HL-60 (cell line): ENCODE data around the gene VPS26A.

Experiments
- DNase-seq, 2 experiments: peaks; one replicate each; pipeline ENCODE4 v3.0.0-alpha.2; 2010 to 2020; ENCODE audit warnings: low read depth in 1 of 2, low spot score in 1 of 2
- H3K27ac ChIP-seq: fragments of 250-450 bp; sonication (Bioruptor Pico); replicated peaks from 2 replicates; pipeline ENCODE4 v1.5.1; 2020; ENCODE audit warnings: mild to moderate bottlenecking, moderate library complexity
- H3K27me3 ChIP-seq: fragments of 250-450 bp; sonication (Bioruptor Pico); 2 replicates; pipeline ENCODE4 v1.5.1; 2021; ENCODE audit warnings: mild to moderate bottlenecking, moderate library complexity; ENCODE audit not compliant: insufficient read depth, poor library complexity, severe bottlenecking
- H3K4me3 ChIP-seq: replicated peaks from 2 replicates; pipeline ENCODE4 v1.5.1; 2011; ENCODE audit warnings: mild to moderate bottlenecking, control low read depth, low read length; ENCODE audit not compliant: insufficient read depth
- GABPA ChIP-seq: IDR thresholded peaks from 2 replicates; pipeline ENCODE4 v1.6.1; 2012; ENCODE audit warnings: low read depth
- POLR2AphosphoS5 ChIP-seq: IDR thresholded peaks from 2 replicates; pipeline ENCODE4 v1.6.1; 2012; ENCODE audit warnings: low read depth
- SPI1 ChIP-seq: IDR thresholded peaks from 2 replicates; pipeline ENCODE4 v1.6.1; 2012; ENCODE audit warnings: low read depth, mild to moderate bottlenecking, borderline replicate concordance
- TF ChIP-seq, protein P1 (sequence below): IDR thresholded peaks from one replicate; pipeline ENCODE4 v1.5.1; 2011; ENCODE audit warnings: low read length, control low read depth, inconsistent platforms; ENCODE audit not compliant: insufficient read depth
- TF ChIP-seq, protein P2 (sequence below): IDR thresholded peaks from 2 replicates; pipeline ENCODE4 v1.6.1; 2012; ENCODE audit warnings: low read depth; ENCODE audit not compliant: insufficient replicate concordance

Gene VPS26A

DNA sequence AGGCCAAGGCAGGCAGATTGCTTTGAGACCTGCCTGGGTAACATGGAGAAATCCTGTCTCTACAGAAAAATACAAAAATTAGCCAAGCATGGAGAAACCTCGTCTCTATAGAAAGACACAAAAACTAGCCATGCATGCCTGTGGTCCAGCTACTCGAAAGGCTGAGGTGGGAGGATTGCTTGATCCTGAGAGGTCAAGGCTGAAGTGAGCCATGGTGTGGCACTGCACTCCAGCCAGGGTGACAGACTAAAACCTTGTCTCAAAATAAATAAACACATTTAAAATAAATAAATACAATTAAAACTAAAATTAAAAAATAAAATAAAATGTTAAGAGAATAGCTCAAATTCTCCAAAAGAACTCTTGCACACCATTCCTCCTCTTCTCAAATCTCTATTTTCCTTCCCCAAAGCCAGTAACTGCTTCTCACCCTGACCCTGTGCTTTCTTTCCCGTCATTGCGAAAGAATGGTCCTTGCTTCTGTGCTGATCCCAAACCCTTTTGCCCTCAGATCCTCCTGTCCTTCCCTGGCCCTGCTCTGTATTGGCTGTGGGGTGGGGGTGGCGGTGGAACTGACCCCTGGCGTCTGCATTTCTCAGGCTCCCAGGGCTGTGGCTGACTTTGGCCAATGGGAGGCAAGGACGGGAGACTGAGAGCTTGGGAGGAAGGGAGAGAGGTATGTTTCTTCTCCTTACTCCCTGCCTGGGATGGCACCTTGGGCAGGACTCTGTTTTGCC is 23.7 kb upstream of the VPS26A start:
- no peak overlapping the region for H3K4me3 ChIP-seq
- TF ChIP-seq, protein P1, sequence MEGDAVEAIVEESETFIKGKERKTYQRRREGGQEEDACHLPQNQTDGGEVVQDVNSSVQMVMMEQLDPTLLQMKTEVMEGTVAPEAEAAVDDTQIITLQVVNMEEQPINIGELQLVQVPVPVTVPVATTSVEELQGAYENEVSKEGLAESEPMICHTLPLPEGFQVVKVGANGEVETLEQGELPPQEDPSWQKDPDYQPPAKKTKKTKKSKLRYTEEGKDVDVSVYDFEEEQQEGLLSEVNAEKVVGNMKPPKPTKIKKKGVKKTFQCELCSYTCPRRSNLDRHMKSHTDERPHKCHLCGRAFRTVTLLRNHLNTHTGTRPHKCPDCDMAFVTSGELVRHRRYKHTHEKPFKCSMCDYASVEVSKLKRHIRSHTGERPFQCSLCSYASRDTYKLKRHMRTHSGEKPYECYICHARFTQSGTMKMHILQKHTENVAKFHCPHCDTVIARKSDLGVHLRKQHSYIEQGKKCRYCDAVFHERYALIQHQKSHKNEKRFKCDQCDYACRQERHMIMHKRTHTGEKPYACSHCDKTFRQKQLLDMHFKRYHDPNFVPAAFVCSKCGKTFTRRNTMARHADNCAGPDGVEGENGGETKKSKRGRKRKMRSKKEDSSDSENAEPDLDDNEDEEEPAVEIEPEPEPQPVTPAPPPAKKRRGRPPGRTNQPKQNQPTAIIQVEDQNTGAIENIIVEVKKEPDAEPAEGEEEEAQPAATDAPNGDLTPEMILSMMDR: no peak
- peak; percentile 55; the same call in 1 of the 2 replicates for TF ChIP-seq POLR2AphosphoS5
- H3K27ac ChIP-seq: peak overlapping the region; percentile 20; the same call in 1 of the 2 replicates
- DNase-seq: peak in 1 of 2 experiments; percentile 61
- no peaks in the 10 kb centered on the region for H3K27me3 ChIP-seq

DNA sequence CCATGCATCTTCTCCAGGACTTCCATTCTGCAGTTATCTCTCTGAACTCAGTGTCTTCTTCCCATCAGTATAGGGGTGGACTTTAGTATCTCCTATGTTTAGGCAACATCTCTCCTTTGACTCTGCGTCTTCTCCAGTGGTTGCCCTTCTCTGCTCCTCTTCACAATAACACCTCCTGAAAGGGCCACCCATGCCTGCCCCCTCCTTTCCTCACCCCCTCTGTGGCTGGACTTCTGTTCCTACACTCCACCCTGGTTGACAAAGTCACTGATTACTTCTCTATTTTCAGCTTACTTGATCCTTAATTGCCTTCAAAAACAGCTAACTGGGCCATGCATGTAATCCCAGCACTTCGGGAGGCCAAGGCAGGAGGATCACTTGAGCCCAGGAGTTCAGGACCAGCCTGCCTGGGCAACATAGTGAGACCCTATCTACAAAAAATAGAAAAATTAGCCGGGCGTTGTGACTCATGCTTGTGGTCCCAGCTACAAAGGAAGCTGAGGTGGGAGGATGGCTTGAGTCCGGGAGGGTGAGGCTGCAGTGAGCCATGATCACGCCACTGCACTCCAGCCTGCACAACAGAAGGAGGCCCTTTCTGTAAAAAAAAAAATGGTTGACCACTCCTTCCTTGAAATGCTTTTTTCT is 22.4 kb upstream of the VPS26A start:
- Histone ChIP-seq H3K27ac (0 out of 2 replicates have a peak overlapping the region, but pooled peaks have one; percentile 4), H3K4me3 (no peak overlapping the region), H3K27me3 (no peaks in the 10 kb centered on the region)
- DNase-seq: peak in 1 of 2 experiments; percentile 71
- TF ChIP-seq POLR2AphosphoS5 (peak; percentile 58; the same call in 1 of the 2 replicates), SPI1 (no peak)

DNA sequence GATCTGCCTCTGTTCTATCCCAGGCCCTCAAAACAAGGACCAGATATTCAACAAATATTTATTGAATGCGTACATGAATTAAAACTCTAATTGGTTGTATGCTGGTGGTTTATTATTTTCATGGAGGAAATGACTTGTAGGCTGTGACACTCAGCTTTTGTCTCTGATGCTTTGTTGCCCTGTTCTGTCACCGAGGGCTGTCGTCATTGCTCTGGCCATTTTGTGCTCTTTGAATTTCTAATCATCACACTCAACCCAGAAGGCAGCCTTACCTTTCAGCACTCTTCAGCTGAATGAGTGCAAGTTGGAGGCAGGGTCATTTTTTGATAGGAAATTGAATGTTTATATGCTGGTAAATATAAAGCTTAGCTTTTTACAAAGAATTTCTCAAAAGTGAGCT is 21.5 kb upstream of the VPS26A start:
- no peak overlapping the region for H3K4me3 ChIP-seq
- no peaks in the 10 kb centered on the region for H3K27me3 ChIP-seq
- H3K27ac ChIP-seq: 0 out of 2 replicates have a peak overlapping the region, but pooled peaks have one; percentile 14
- TF ChIP-seq POLR2AphosphoS5: no peak
- TF ChIP-seq, protein P2, sequence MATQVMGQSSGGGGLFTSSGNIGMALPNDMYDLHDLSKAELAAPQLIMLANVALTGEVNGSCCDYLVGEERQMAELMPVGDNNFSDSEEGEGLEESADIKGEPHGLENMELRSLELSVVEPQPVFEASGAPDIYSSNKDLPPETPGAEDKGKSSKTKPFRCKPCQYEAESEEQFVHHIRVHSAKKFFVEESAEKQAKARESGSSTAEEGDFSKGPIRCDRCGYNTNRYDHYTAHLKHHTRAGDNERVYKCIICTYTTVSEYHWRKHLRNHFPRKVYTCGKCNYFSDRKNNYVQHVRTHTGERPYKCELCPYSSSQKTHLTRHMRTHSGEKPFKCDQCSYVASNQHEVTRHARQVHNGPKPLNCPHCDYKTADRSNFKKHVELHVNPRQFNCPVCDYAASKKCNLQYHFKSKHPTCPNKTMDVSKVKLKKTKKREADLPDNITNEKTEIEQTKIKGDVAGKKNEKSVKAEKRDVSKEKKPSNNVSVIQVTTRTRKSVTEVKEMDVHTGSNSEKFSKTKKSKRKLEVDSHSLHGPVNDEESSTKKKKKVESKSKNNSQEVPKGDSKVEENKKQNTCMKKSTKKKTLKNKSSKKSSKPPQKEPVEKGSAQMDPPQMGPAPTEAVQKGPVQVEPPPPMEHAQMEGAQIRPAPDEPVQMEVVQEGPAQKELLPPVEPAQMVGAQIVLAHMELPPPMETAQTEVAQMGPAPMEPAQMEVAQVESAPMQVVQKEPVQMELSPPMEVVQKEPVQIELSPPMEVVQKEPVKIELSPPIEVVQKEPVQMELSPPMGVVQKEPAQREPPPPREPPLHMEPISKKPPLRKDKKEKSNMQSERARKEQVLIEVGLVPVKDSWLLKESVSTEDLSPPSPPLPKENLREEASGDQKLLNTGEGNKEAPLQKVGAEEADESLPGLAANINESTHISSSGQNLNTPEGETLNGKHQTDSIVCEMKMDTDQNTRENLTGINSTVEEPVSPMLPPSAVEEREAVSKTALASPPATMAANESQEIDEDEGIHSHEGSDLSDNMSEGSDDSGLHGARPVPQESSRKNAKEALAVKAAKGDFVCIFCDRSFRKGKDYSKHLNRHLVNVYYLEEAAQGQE: no peak
- DNase-seq: no peak

DNA sequence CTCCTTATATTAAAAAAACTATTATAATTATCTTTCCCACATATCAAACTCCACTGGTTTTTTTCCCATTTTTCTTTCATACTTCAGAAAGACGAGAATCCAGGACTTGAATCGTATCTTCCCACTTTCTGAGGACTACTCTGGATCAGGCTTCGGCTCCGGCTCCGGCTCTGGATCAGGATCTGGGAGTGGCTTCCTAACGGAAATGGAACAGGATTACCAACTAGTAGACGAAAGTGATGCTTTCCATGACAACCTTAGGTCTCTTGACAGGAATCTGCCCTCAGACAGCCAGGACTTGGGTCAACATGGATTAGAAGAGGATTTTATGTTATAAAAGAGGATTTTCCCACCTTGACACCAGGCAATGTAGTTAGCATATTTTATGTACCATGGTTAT is 20.2 kb upstream of the VPS26A start:
- H3K27me3 ChIP-seq: no peaks in the 10 kb centered on the region
- no peak overlapping the region for H3K4me3 ChIP-seq
- peak in 1 of 2 experiments; percentile 69 for DNase-seq
- TF ChIP-seq POLR2AphosphoS5 (peak; percentile 40; the same call in 1 of the 2 replicates), SPI1 (no peak)
- H3K27ac ChIP-seq: no peak overlapping the region

DNA sequence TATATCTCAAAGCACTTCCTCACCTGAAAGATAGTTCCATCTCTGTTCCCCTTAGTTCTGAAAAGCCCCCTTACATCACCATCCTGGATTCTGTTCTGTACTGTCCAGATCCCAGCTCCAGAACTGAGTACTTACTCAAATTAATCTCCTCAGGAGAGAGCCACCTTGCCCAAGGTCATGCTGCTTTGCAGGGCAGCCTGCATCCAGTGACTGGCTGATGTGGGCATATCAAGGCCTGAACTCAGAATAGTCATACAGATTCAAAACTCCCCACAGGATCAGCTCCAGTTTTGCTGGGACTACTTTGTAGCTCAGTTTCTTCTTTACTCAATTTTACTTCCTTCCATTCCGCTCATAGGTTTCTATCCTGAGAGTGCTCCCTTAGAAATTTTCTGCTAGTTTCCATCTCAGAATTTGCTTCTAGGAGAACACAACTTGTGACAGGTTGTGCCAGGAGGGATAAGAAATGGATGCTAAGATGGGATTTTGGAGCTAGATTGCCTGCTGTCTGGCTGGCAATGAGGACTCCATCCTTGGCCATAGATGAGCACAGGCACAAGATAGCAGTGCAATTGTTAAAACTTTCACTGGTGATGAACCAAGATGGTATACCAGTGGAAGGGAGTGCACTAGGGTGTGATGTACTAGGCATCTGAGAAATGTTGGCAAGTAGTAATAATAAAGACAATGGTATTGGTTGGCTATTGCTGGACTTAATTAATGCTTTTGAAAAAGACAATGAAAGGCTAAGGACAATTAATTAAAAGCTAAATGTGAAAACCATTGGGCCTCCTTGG is 18.8 kb upstream of the VPS26A start:
- TF ChIP-seq SPI1 (no peak), POLR2AphosphoS5 (peak; percentile 98), GABPA (no peak)
- TF ChIP-seq, protein P1: no peak
- Histone ChIP-seq H3K27ac (no peak overlapping the region), H3K4me3 (no peak overlapping the region), H3K27me3 (no peaks in the 10 kb centered on the region)
- no peak for DNase-seq

DNA sequence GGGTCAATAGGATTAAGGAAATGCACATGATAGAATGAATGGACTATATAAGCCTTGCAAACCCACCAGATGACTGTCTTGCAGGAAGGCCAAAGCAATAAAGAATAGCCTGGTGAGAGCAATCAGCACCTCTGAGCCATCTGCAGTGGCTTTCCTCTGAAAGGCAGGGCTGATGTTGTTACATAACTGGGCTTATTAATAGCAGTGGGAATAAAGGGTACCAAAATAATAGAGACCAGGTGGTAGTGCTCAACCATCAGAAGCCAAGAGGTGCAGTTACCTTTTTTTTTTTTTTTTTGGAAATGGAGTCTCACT is 16.8 kb upstream of the VPS26A start:
- H3K4me3 ChIP-seq: no peak overlapping the region
- no peaks in the 10 kb centered on the region for H3K27me3 ChIP-seq
- no peak overlapping the region for H3K27ac ChIP-seq
- no peak for TF ChIP-seq SPI1
- no peak for TF ChIP-seq GABPA
- TF ChIP-seq, protein P2: no peak
- no peak; the same call in 1 of the 2 replicates for TF ChIP-seq POLR2AphosphoS5
- TF ChIP-seq, protein P1: no peak
- no peak for DNase-seq
